Measurements from ENCODE around the gene TOX4.
"Not testable (repeated sequence)": the region's sequence is repeated elsewhere in the genome, so short reads cannot be mapped to it uniquely, and the experiment has no call there.

The TOX4 gene

DNA sequence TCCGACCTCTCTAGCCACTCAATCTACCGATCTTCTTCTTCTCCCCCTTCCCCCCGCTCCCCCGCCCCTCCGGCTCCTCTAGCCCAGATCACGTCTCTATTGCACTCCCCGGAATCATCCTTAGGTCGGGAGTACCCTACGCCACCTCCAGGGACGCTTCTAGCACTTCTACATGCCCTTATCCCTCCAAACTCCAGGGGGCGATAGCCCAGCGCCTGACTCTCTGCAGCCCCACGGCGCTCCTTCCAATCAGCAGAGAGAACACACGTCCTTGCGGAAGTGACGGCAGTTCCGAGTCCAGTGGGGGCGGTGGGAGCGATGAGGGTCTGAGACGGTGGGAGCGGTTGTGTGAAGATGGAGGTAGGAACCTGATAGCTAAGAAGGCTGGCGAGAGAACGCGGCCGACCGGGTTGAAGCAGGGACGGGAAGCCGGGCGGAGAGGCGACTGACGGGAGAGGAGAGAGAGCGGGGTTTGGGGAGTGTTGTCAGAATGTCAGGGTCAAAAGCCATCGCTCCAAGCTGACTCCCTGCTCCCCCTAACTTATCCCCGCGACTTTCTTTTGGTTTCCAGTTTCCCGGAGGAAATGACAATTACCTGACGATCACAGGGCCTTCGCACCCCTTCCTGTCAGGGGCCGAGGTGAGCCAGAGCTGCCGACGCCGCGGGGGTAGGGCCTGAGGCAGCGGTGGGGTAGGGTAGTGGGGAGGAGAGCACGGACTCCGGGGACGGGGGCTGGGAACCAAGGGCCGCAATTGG is at the start of gene TOX4, which contains the start of gene RAB2B:
Gene TOX4, plus strand, starts transcription at position 271 of the 757 bp plus-strand sequence. Its CDS starts 84 bp downstream, at position 355.
Gene RAB2B, minus strand, starts transcription at position 35 of the 757 bp plus-strand sequence. CDS start 87 bp downstream, outside the sequence.
- peak; percentile 98 for DNase-seq

GRCh38 chr14:21428930-21429329 is 48.1 kb upstream of the TOX4 start:
- no peak for DNase-seq

DNA sequence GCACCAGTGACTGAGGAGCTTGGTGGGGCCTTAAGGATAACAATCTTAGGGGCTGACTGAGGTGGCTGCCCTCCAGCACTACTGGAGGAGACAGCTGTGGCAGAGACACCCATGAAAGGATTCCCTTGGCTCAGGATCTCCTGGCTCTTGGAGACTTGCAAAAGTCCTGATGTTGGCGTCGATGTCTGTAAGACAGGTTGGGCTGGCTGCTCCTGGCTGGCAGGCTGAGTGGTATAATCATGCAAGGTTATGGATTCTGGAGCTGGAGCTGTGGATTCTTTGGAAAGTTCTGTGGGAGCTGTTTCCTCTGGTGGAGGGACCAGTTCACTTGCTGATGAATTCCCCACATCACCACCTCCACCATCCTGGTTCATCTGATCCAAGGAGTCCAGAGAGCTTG is 45.9 kb upstream of the TOX4 start:
- no peak for DNase-seq

GRCh38 chr14:21436567-21437062 is 40.4 kb upstream of the TOX4 start:
- no peak for DNase-seq

DNA sequence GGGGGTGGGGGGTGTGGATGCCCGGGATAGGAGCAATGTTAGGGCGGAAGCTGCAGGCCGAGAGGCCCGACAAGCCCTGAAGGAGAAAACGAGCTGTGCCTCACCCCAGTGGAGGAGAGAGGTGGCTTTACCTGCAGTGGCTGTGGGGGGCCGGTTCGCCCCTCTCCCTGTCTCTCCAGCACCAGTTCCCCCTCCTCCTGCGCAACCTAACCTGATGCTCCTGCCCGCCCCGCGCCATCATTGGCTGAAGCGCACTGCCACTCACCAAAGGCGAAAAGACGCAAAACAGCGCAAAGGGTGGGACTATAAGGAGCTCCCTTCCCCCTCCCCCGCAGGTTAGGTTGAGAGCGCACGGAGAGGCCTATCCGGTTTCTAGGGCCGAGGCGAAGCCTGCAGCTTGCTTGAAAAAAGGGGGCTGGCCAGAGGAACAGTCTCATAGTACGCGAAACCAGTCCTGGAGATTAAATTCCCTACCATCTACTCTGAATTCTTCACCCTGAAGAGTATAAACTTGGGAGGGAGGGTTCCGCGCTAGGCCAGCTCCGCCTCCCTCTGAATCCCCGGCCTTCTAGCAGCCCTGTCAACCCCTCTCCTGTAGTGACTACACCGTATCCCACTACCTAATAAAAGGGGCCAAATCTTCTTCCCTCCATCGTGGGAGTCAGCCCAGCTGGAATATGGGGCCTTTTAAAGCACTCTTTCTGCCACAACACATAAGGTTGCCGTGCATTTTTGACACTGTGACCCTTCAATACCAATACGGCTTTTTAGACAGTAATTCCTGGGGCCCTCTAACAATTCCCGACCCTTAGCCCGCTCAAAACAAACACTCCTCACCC is 39.7 kb upstream of the TOX4 start:
- DNase-seq, result peak; percentile 99

GRCh38 chr14:21440859-21441258 is 36.1 kb upstream of the TOX4 start:
- no peak for DNase-seq

- DNase-seq, result not testable (repeated sequence)
Measured at GRCh38 chr14:21442657-21443056, 34.3 kb upstream of the TOX4 start.

DNA sequence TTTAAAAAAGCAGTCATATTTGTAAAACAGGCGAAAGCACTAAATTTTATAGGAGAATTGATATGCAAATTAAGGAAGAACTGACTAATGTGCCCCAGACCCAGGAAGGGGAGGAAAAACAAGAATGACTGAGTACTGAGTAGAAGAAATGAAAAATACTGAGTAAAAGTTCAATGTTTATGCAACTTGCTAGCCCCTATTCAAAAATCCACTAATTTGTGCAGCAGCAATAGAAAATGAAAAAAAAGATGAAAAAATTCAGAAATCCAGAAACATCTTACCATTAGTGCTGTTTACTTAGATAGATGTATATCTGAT is 27.1 kb upstream of the TOX4 start:
- DNase-seq, result no peak

GRCh38 chr14:21454843-21455544 is 22.0 kb upstream of the TOX4 start:
- peak; percentile 10 for DNase-seq

- no peak for DNase-seq
Measured at GRCh38 chr14:21455592-21455911, 21.4 kb upstream of the TOX4 start.

DNA sequence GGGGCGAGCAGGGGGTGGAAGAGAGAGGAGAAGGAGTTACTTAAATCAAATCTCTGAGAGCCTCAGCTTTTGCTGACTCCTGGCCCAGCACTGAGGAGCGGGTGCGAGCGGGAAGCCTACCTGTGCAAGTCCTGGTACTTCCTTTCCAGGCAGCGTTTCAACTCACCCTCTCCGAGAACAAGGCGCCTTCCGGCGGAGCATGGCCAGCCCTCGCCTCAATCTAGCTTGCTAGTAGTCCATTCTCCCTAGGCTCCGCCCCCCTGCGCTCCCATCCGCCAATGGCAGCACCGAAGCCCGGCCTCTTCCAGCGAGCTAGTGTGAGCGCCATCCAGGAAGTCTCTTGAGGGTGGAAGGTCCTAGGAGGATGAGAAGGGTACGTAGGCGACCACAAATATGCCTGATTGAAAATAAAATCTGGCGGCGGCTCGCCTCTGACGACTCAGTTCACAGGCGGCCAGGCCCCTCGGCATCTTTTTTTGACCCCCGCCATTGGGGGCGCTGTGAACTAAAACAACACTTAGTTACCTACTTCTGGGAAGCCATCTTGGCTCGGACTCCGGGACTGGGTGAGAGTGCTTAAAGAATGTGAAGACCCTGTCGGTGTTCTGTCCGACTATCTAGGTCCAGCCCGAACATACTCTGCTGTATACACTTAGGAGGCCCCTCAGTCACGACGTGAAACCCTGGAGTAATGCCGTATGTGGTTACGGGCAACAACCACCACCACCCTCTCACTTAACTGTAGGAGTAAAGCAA is 20.9 kb upstream of the TOX4 start, which contains the start of gene CHD8:
Gene CHD8, minus strand, starts transcription at position 212 of the 756 bp plus-strand sequence. CDS start 24,480 bp downstream, outside the sequence.
- peak; percentile 99 for DNase-seq

- no peak for DNase-seq
Measured at GRCh38 chr14:21467616-21468015, 9.4 kb upstream of the TOX4 start.

GRCh38 chr14:21475767-21476522 is 1.1 kb upstream of the TOX4 start:
- no peak for DNase-seq

DNA sequence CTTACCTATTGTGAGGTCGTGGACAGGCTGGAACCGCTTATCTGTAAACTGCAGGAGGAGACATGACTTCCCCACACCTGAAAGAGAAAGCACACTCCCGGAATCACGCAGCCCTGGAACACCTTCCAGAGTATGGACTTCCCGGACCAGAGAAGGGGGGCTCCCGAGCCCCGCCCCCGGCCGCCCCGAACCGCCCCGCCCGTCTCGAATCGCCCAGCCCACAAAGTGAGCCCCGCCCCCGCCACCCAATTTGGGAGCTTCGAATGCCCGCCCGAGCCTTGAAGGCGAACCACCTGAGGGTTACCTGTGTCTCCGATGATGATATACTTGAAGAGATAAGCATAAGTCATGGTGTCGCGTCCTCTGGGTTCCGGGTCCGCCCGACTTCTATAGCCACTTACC is 471 bp upstream of the TOX4 start:
- DNase-seq, result no peak

- DNase-seq, result no peak
Measured at GRCh38 chr14:21486640-21487087, 9.7 kb downstream of the TOX4 start.

- no peak for DNase-seq
Measured at GRCh38 chr14:21494902-21495762, 18.1 kb downstream of the TOX4 start.

DNA sequence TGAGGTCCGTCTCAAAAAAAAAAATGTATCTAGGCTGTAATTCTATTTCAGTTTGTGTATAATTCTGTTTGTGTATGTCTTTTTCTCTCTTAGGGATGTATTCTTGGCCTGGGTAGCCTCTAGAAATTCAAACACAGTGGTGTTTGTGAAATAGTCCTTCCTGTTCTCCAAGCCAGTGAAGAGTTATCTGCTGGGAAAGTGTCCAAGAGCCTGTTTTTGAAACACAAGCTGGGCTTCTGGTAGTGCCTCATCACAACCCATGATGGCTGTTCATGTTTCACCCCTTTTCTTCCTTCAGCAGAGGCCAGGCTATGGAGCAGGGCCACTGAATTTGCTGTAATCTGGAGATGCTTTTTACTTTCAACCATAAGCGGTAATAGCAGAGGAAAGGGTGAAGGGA is 19.5 kb downstream of the TOX4 start:
- DNase-seq, result no peak

DNA sequence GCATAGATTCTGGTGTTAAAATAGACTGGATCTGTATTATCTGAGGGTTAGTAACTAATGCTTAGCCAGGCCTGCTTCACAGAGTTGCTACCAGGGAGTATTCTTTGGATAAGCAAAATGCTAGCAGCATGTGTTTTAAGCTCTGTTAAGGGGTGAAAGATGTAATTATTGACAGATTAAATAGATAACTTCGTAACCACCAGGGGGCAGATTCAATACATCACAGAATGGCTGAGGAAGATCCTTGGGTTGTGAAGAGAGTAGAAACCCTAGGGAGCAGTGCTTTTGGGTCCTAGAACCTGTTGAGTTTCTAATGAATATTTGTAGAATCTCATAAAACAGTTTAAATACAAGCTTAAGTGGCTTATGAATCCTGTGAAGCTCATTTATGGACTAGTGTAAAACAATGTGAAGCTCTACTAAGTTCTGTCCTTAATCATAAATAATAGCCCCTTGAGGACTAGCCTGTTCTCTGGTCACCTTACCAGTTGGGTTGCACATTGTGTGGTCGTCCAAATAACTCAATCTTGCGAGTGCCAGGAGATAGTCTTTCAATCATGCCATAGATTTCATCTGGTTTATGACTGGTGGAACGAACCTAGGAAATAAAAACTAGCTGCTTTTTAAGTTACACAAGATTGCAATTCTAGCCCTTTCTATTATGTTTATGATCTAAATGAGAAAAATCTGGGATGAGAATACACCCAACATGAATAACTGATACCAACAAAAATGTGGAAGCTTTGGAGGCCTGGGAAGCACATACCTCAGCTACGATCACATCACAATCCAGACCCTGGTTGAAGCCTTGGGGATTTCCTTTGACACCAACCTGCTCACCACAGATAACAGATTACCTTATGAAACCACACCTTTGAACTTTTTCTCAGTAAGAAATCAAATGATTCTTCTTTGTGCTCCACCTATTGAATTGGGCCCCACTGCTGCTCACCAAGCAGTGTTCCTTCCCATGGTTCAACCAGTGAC is 21.8 kb downstream of the TOX4 start:
- peak; percentile 79 for DNase-seq

DNA sequence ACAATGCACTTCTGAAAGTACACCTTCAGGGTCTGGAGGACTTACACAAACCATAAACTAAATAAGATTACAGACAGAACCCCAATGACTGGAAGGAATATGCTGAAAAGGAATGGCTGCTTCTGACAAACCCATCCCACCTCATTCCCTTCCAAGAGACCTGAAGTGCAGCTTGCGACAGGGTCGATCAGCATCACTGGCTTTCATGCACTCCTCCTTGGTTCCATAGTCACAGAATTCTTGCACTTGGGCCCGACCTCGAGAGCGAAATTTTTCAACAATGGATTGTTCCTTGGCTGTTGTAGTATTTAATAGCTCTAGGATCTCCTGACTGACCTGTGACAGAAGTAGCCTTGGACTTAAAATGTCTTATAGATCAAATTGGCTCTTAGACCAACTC is 24.6 kb downstream of the TOX4 start:
- no peak for DNase-seq
